Activated CD8-positive, alpha-beta memory T cell treated with anti-CD3 and anti-CD28 coated beads, Interleukin-2, amount 50 U/mL, for 4 hours (primary cell): Measurements from ENCODE around the gene RNF121.
A peak's percentile ranks its signal among the peaks of the same experiment; 100 is the strongest.

ENCODE experiments used
- DNase-seq: peaks from one replicate; pipeline ENCODE4 v3.0.0-alpha.2; 2020

Gene RNF121

DNA sequence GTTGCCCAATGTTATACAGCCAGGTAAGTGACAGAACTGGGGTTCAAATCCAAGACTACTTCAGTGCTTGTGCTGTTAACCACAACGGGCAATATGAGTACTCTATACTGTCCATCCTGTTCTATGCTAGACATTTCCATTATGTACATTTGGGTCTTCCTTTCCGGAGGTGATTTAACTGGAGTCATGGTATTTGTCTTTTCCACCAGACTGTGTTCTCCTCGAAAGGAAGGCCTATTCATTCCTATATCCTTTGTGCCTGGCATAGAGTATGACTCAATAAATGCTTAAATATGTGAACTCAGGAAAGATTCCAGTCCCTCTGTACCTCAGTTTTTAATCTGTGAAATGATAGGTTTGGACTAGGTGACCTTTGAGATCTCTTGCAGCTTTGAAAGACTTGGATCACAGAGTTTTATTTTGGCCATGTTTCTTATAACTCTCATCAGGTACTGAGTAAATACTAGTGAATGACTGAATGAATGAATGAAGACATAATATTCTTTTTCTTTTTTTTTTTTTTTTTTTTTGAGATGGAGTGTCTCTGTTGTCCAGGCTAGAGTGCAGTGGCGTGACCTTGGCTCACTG is 6.6 kb downstream of the RNF121 start:
- DNase-seq: no peak

DNA sequence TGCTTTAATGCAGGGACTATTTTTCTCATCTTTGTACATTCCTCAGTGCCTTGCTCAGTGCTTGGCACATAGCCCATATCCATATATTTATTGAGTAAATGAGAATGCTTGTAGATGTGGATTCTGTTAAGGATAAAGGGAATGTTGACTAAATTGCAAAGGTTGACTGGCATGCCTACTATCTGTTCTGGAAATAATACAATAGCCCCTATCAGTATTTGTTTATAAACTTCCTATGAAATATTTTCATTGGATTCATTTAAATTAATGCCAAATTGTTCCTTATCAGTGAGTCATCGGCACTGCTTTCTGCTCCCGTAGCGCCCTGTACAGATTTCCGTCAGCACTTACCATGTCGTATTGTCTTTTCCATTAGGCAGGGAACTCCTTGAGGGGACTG is 8.0 kb downstream of the RNF121 start:
- DNase-seq: no peak

DNA sequence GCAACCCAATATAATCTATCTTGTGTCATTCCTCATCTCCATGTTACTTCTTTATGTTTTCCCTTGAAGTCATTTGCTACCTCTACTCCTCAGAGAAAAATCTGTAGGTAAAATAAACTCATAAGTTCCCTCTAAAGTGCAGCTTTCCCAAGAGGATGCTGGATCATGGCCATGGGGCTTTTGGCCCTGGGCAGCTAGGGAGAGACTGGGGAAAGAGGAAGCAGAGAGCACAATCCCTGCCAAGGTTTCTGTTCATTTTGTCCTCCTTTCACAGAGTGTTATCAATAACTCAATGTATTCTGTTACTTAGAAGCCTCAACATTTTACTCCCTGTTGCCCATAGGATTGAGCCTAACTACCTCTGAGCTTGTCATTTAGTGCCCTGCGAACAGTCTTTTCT is 9.0 kb downstream of the RNF121 start:
- no peak for DNase-seq

DNA sequence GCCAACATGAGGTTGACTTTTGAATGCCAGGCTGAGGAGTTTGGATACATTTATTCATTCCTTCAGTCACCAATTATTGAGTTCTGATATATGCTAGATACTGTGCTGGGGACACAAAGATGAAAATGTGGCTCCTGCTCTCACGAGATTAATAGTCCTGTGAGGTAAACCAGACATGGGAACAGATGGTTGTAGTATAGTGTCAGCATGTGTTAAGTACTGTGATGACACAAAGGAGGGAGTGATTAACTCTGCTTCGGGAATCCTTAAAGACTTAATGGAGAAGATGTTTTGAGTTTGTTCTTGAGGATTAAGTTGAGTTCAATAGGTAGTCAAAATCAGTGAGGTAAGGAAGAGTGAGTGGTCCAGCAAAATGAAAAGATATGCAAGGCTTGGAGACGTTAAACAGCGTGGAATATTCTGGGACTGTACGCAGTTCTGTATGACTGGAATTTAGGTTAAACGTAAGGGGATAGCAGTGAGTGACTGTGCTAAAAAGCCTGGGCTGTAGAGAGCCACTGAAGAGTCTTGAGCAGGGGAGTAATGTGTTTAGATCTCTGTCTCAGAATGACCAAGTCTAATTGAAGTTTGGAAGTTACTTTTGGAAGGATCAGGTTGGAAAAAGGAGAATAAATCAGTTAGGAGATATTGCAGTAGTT is 11.8 kb downstream of the RNF121 start:
- DNase-seq: no peak

DNA sequence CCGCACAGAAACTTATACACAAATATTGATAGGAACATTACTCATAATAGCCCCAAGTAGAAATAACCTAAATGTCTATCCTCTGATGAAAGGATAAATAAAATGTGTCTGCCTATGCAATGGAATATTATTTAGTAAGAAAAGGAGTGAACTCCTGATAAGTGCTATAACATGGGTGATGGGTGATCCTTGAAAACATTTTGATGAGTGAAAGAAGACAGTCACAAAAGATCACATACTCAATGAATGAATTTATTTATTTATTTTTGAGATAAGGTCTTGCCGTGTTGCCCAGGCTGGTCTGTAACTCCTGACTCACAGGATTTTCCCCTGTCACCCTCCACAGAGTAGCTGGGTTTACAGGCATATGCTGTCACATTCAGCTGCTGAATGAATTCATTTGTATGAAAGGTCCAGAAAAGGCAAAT is 17.3 kb downstream of the RNF121 start:
- no peak for DNase-seq

DNA sequence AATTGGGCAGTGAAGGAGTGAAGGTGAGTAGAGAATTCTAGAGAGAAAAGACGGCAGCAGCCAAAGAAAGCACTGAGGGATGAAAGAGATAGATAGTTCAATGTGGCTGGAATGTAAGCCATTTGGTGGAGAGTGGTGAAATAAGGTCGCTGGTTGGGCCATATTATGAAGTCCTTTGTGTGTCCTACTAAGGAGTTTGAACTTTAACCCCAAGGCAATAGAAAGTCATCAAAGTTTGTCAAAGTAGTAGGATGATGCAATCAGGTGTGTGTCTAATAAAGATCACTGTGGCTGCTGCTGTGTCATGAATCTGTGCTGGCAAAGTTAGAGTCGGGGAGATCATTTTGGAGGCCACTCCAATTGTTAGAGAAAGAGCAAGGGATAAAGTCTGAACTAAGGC is 18.7 kb downstream of the RNF121 start:
- DNase-seq: no peak

DNA sequence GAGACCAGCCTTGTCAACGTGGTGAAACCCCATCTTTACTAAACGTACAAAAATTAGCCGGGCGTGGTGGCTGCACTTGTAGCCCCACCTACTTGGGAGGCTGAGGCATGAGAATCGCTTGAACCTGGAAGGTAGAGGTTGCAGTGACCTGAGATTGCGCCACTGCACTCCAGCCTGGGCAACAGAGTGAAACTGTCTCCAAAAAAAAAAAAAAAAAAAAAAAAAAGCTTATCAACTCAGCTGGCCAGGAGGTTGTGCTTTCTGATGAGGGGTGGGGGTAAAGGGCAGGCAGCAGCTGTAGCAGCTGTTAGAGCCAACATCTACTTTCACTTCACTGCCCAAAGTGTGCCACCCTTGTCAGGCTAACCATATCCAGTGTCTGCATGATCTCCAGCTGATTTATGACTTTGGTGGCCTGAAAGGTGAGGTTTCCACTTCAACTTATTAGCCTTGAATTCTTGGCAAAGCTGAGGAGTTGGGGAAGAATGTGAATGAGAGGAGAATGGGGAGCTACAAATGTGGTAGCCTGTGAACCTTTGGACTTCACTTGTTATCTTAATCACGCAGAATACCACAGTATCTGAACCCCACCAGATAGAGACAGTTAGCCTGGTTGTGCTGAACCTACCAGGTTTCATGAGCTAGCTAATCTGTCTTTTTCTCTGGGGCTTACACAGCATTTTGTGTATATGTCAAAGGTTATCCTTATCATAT is 19.6 kb downstream of the RNF121 start:
- DNase-seq: no peak

DNA sequence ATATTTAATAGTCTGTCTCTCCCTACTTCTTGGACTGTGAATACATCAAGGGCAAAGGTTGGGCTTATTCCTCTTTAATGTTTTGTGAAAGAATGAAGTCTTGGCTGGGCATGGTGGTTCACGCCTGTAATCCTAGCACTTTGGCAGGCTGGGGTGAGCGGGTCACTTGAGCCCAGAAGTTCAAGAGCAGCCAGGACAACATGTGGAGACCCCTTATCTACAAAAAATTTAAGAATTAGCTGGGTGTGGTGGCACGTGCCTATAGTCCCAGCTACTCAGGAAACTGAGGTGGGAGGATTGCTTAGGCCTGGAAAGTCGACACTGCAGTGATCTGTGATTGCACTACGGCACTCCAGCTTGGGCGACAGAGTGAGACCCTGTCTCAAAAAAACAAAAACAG is 20.2 kb downstream of the RNF121 start:
- DNase-seq: no peak

DNA sequence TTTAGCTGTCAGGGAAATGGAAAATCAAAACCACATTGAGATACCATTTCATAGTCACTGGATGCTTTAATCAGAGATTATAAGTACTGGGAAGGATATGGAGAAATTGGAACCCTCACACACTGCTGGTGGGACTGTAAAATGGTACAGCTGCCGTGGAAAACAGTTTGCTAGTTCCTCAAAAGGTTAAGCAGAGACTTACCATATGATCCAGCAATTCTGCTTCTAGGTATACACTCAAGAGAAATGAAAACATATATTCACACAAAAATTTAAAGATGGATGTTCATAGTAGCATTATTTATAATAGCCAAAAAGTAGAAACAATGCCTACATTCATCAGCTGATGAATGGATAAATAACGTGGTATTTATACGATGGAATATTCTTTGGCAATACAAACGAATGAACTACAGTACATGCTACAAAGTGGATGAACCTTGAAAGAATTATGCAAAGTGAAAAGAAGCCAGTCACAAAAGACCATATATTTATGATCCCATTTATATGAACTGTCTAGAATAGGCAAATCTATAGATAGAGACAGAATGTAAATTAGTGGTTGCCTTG is 23.0 kb downstream of the RNF121 start:
- no peak for DNase-seq

DNA sequence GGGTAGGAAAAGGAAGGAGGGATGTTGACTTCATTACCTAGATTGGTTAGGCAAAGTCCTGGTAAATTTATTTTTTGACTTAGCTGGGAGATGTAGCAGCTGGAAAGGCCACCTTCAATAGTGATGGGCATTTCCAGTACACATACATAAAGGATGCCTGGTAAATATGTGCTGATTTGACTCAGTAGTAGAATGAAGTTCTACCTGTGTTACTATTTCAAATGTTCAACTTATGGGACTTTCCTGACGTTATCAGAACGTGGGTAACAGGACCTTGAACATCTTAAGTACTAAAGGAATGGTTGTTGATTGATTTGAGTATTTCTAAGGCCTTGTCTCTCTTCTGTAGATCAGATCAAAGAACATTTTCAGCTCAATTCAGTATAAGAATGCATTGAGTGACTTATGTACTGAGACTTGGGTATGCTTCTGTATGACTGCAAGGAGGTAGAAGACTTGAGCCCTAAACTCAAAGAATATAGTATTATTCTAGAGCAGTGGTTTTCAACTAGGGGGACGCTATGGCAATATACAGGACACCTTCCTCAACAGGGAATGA is 27.1 kb downstream of the RNF121 start:
- no peak for DNase-seq

DNA sequence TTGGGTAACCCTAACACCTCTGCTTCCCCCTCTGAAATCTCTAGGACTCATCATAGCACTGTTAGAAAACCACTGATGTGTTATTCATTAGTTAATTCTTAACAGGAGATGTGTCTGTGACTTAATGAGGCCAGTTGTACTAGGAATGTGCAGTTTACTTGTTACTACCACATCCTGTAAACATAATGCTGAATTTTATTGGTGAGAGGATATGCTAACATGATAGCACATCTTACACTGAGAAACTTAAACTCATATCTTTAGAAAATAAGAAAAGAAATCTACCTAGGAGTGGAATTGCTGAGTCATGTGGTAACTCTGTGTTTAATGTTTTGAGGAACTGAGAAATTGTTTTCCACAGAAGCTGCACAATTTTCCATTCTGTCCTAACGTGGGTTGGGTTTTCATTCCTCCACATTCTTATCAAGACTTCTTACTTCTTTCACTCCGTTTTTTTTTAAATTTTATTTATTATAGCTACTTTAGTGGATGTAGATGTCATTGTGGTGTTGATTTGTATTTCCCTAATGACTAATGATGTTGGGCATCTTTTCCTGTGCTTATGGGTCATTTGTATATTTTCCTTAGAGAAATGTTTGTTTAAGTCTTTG is 33.7 kb downstream of the RNF121 start:
- DNase-seq: no peak

DNA sequence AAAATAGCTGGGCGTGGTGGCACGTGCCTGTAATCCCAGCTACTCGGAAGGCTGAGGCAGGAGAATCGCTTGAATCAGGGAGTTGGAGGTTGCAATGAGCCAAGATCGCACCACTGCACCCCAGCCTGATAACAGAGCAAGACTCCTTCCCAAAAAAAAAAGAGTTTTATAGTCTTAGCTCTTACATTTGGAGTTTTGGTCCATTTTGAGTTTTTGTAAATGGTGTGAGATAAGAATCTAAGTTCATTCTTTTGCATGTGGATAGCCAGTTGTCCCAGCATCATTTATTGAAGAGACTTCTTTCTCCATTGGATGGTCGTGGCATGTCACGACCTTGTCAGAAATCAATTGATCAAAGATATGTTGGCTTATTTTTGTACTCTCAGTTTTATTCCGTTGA is 34.6 kb downstream of the RNF121 start:
- no peak for DNase-seq

DNA sequence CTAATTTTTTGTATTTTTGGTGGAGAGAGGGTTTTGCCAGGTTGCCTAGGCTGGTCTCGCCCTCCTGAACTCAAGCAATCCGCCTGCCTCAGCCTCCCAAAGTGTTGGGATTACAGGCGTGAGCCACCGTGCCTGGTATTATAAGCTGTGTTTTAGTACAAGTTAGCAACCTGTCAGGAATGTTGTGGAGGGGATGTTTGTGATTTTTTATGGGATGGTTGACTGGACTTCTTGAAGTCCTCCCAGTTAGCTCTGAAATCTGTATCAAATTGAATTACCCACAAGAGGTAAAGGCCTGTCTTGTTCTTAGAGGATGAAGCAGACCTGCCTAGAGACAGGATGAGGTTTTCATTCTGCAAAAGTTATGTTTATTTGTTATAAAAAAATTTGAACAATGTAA is 35.8 kb downstream of the RNF121 start:
- DNase-seq: no peak

DNA sequence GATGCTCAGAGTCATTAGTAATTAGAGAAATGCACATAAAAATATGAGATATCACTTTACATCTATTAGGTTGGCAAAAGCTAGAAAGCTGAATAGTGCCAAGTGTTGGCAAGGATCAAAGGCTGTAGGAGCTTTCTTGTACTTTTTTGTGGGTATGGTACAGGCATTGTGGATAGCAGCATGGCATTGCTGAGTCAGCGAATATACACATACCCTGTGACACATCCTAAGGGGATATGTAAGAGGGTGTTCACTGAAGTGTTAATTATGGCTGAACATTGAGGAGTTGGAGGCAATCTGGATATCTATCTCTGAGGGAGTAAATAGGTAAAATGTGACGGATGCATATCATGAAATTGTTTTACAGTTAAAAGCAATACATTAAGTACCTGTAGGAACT is 42.8 kb downstream of the RNF121 start:
- DNase-seq: no peak

DNA sequence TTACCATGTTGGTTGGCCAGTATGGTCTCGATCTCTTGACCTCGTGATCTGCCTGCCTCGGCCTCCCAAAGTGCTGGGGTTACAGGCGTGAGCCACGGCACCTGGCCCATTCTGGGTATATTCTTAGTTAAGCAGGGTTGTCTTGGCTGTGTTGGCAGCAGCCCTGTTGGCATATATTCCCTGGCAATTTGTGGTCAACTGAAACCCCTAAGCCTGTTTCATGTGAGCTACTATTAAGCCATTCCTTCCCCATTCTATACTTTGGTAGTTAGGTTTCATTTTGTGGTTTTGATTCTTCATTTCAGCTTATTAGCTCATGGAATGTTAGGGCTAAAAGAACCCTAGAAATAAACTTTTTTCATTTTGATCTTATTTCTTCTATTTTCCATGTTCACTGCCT is 47.7 kb downstream of the RNF121 start:
- DNase-seq: no peak

DNA sequence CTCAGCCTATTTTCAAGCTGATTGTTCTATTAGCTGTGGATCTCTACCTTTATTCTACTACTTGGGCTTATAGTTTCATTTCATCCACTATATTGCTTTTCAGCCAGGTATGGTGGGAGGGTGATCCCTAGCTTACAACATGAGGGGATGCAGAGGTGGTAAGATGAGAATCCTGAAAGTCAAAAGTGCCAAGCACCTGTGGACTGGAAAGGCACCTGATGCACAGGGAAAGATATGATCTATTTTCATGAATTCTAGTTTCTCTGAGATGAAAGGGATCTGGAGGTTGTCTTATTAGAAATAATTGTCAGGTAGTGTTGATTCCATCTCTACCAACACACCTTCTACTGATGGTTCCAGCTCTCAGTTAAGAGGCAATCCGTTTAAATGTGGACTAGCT is 48.2 kb downstream of the RNF121 start:
- no peak for DNase-seq

DNA sequence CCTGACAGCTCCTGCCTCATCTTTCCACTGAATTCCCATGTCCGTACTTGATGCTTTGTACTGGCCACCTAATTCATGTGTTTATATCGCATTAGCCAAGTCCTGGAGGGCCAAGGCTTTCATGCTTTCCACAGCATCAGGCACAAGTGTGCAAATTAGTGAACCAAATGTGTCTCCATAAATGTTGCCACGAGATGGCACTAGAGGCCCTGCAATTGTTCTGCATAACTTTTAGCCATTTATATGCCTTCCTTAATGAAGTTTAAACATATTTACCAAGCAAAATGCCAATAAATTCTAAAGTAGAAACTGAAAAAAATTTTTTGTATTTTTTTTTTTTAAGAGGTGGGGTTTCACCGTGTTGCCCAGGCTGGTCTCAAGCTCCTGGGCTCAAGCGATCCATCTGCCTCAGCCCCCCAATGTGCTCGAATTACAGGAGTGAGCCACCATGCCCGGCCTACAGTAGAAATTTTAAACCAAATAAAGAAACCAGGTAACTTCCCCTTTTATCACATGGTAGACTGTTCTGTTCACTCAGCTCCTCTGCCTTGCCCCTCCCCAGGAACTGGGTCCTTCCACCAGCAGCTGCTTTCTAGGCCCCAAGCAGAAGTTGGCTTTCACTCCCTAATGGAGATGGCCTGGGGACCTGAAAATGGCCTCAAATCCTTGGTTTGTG is 49.0 kb downstream of the RNF121 start:
- peak; percentile 55 for DNase-seq

DNA sequence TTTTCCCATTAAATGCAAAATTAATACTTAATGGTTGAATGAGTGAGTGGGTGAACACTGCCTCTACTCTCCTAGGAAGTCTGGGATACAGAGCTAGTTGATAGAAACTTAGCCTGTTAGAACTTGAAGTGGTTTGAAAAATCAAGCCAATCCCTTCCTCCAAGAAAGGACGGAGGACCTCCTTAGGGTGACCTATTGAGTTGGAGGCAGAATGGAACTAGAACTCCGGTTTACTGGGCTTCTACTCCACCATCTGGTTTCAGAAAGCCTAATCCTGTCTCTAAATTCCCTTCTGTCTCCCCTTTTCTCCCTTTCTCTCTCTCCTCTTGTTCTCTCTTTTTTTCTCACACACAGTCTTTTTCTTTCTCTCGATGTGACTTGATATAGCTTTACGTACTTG is 50.2 kb downstream of the RNF121 start:
- no peak for DNase-seq

DNA sequence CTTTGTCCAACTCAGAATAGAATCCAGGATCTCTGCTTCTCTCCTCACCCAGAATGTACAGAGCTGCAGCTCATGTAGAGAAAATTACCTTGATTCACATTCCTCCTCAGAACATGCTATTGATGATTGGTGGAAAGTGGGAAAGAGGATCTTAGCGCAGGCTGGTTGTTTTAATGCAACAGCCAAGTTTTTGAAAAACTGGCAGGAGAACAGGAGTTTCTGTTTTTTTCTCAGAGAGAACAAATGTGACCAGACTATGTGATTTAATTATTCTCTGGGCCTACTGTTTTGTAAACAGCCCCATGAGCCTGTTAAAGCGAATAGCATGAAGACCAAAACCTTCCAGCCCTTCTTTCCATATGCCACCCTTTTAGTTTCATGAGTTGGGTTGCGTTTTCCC is 50.8 kb downstream of the RNF121 start:
- DNase-seq: no peak

DNA sequence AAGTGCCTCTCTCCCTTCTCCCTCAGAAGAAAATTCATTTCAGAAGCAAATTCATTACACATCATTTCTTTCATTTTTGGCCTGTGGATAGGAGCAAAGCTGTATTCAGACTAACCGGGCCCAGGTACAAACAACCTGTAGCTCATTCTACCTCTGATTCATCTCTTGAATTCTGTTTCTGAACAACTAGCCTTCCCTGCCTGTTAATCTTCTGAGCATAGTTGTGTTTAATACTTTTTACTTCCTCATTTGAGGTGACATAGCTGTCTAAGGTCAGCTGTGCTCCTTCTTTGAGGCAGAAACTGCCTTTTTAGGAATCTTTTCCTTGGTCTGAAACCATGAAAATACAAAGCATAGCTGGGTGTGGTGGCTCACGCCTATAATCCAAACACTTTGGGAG is 57.3 kb downstream of the RNF121 start:
- DNase-seq: no peak

DNA sequence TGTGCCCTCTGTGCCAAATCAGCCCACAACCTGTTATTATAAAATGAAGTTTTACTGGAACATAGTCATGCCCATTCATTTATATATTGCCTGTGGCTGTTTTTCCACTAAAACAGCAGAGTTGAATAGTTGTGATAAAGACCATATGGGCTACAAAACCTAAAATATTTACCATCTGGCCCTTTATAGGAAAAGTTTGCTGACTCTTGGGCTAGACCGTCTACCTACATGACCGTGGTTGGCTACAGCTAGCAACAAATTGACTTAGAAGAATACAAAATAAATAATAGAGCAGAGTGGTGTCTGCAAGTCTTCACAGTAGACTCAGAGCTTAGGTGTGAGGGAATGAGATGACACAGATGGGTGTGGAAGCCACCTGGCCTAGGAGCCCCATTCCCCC is 58.7 kb downstream of the RNF121 start:
- no peak for DNase-seq

DNA sequence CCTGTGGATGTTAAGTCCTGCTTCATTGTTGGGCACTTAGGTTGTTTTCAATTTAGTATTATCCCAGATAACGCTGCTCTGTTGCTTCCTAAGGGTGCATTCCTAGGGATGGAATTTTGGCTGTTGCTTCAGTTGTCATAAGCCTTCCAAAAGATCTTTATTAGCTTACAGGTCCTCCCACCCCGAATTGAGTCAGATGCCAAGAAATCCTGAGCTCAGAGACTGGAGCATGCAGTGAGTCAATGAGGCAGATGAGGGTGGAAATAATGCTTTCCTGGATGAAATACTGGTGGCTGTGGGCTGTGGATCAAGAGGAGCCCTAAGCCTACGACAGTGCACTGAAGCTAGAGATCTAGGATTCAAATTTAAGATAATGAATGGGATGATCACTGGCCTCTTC is 59.2 kb downstream of the RNF121 start:
- DNase-seq: no peak

DNA sequence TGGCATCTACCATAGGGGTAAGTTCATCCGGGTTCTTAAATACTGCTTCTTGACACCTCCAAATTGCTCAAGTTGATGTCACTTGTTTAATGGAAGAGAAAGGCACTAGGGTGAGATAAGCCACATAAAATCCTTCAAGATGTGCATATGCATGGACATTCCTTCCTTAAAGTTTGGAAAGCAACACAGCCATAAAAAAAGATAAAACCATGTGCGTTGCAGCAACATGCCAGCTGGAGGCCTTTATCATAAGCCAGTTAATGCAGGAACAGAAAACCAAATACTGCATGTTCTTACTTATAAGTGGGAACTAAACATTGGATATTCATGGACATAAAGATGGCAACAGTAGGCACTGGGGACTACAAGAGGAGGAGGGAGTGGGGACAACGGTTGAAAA is 61.9 kb downstream of the RNF121 start:
- DNase-seq: no peak
